ENCODE results near the gene LDB2.

DNA sequence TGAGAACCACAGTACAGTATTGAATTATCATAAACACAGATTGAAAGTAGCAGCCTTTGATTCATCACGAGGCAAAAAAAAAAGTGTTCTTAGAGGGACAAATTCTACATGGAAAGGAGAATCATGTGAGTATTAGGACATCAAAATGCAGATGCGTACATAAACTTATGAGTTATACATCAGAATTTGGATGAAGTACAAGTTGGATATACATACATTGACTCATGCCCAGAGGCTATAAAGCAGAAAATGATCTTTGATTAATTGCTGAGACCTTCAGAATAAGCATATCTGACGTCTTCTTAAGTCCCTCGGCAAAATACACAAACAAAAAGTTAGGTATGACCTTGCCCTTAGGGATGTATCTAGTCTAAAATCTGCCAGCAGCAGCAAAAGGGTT is 206.4 kb downstream of the LDB2 start:
- TF ChIP-seq CTCF (conservative IDR thresholded peaks at IDR 0.05 in 1 of 2, IDR thresholded peaks at IDR 0.05 in 1 of 2; ENCODE audit: low read depth in 1 of 2, low read length in 2 of 2) (no peak), EZH2 (IDR thresholded peaks at IDR 0.05; ENCODE audit: low read length, missing control alignments) (no peak)
